Upper lobe of right lung (tissue), 1 donor: ENCODE results near the gene GPC2. TPM values are rescaled to one million over a fixed set of nuclear protein-coding genes. Genes with fewer than 3 reads are reported as not detected.
A peak's percentile ranks its signal among the peaks of the same experiment; 100 is the strongest.

Experiments
- ATAC-seq: fragments of 200-7000 bp; cut with Tn5 transposase; one replicate; pipeline ENCODE4 v1.9.1; 2020; ENCODE audit warnings: mild to moderate bottlenecking, moderate library complexity
- DNase-seq: peaks from one replicate; pipeline ENCODE4 v3.0.0-alpha.2; 2020
- H3K27ac ChIP-seq: fragments of 200-600 bp; one replicate; pipeline ENCODE4 v1.8.0; 2022
- H3K27me3 ChIP-seq: fragments of 200-600 bp; one replicate; pipeline ENCODE4 v1.8.0; 2022; ENCODE audit warnings: mild to moderate bottlenecking
- H3K36me3 ChIP-seq: fragments of 200-600 bp; one replicate; pipeline ENCODE4 v1.8.0; 2022
- H3K4me1 ChIP-seq: fragments of 200-600 bp; one replicate; pipeline ENCODE4 v1.8.0; 2022
- H3K4me3 ChIP-seq: fragments of 200-600 bp; one replicate; pipeline ENCODE4 v1.8.0; 2022; ENCODE audit warnings: mild to moderate bottlenecking
- H3K9me3 ChIP-seq: fragments of 200-600 bp; one replicate; pipeline ENCODE4 v1.8.0; 2022
- CTCF ChIP-seq: fragments of 200-600 bp; IDR thresholded peaks from one replicate; pipeline ENCODE4 v1.8.0; 2022; ENCODE audit warnings: antibody characterized with exemption
- intact Hi-C: fragments of 100-400 bp; cut with DNase I; formaldehyde crosslinking; loops from one replicate; pipeline ENCODE4 v1.11.0; 2022
- microRNA-seq: library from miRNA; unstranded; fragments of <30 nt; microRNA quantifications from one replicate; pipeline ENCODE4 v1.2.0, GENCODE V29; 2020; ENCODE audit warnings: borderline microRNAs expressed
- total RNA-seq: library from RNA; stranded (reverse); fragmentation: NEBNext Ultra II Directional; extraction: Animal tissue kit (Norgen Biotek cat#: 25700); gene quantifications from one replicate; pipeline ENCODE4 v1.2.1, GENCODE V29; 2021
- donor health status: DM: no; HTN: yes; CAD: no; lungs with severe emphysema.

Gene GPC2
- total RNA-seq, 1 donor from 2014 or later = 0.49 TPM

DNA sequence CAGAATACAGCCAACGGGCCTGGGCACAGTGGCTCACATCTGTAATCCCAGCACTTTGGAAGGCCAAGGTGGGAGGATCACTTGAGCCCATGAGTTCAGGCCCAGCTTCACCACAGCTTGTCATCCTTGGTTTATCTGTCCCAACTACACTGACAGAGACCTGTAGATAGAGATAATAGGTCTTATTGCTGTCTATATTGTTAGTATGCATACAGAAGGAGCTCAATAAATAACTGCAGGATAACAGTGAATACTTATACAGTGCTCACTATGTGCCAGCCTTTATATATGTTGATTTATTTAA is 56.5 kb downstream of the GPC2 start:
- ATAC-seq (no peak), DNase-seq (no peak)
- peak overlapping the region; percentile 84 for H3K4me3 ChIP-seq
- H3K36me3 ChIP-seq = peaks cover 5% of the 10 kb centered on the region
- peak overlapping the region; percentile 97 for H3K27ac ChIP-seq
- no peaks in the 10 kb centered on the region for H3K9me3 ChIP-seq
- peaks cover 16% of the 10 kb centered on the region for H3K4me1 ChIP-seq
- TF ChIP-seq CTCF = no peak
- no peaks in the 10 kb centered on the region for H3K27me3 ChIP-seq
- intact Hi-C loops = no loop called here

DNA sequence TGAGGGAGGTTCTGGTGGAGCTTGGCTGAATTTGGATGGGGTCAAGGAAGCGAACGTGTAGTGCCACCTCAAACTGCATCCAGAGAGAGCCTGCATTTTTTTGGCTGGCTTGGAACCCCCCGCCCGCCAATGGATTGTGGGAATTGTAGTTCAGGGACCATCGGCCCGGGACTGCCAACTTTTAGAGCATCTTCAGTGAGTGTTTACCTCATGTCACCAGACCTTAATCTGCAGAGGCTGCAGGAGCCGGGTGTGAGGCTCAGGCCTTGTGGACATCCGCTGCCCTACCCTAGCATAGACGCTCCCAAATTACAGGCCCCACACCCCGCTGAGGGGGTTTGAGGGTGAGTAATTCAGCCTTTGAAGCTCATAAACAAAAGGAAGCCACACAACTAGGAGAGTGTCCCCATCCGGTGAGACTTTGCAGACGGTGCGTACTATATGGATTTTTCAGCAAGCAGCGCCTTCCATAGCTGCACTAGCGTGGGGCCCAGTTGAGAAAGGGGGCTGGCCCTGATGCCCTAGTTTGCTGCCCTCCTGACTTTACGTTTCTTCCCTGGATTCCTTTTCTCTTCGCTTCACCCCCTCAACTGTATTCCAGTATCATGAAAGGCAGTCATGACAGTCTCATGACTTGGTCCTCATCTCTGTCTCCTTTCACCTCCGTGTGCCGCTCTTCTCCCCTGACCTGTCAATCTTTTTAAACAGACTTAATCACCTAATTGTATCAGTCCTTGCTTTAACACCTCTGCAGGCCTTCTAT is 57.0 kb downstream of the GPC2 start:
- Histone ChIP-seq H3K4me1 (peaks cover 13% of the 10 kb centered on the region), H3K9me3 (no peaks in the 10 kb centered on the region), H3K36me3 (peaks cover 5% of the 10 kb centered on the region), H3K27me3 (no peaks in the 10 kb centered on the region), H3K27ac (peak overlapping the region; percentile 97), H3K4me3 (peak overlapping the region; percentile 84)
- TF ChIP-seq CTCF = no peak
- DNase-seq (no peak), ATAC-seq (peak; percentile 50)
- intact Hi-C loops = no loop called here

Small RNAs within 50 kb of the gene (microRNA-seq; reads per million reads assigned to microRNA genes)
- gene MIR4658 = not detected

Other genes starting within 250 kb of the GPC2 start
- not detected for gene GJC3, start 247.8 kb downstream of the GPC2 start, total RNA-seq
- gene AZGP1, start 201.3 kb downstream of the GPC2 start, total RNA-seq = 87.7 TPM
- gene ZKSCAN1, start 161.8 kb downstream of the GPC2 start, total RNA-seq = 57.5 TPM
- 10.0 TPM for gene ZSCAN21, start 127.6 kb downstream of the GPC2 start, total RNA-seq
- 22.4 TPM for gene ZNF3, start 95.7 kb downstream of the GPC2 start, total RNA-seq
- 69.5 TPM for gene COPS6, start 88.4 kb downstream of the GPC2 start, total RNA-seq
- gene MCM7, start 76.0 kb downstream of the GPC2 start, total RNA-seq = 48.7 TPM
- 16.8 TPM for gene AP4M1, start 75.7 kb downstream of the GPC2 start, total RNA-seq
- 34.9 TPM for gene TAF6, start 58.0 kb downstream of the GPC2 start, total RNA-seq
- 9.8 TPM for gene CNPY4, start 57.7 kb downstream of the GPC2 start, total RNA-seq
- gene MBLAC1, start 50.4 kb downstream of the GPC2 start, total RNA-seq = 3.0 TPM
- gene LAMTOR4, start 28.5 kb downstream of the GPC2 start, total RNA-seq = 105 TPM
- 19.7 TPM for gene TRAPPC14, start 18.7 kb downstream of the GPC2 start, total RNA-seq
- gene GAL3ST4, start 8.8 kb downstream of the GPC2 start, total RNA-seq = 4.4 TPM
- gene STAG3, start 537 bp upstream of the GPC2 start, total RNA-seq = 2.3 TPM
- gene PVRIG, start 42.6 kb upstream of the GPC2 start, total RNA-seq = 1.4 TPM
- not detected for gene SPDYE3, start 130.3 kb upstream of the GPC2 start, total RNA-seq
- 38.1 TPM for gene PILRB, start 180.7 kb upstream of the GPC2 start, total RNA-seq
- gene PILRA, start 196.1 kb upstream of the GPC2 start, total RNA-seq = 36.9 TPM